Measurements from ENCODE around the gene UBQLN1. TPM values are rescaled to one million over a fixed set of nuclear protein-coding genes. Genes with fewer than 3 reads are reported as not detected.

Gene UBQLN1
- total and polyA plus RNA-seq, 9 of the 15 experiments (the other 6 are each of a cell fraction or from before 2014, with no cell fraction given): 7.5 to 120 (median 52.8) TPM

GRCh38 chr9:83708515-83709158 is 879 bp upstream of the UBQLN1 start (continued):
- TF ChIP-seq NONO (IDR thresholded peaks at IDR 0.05; ENCODE audit: low read depth in 2 of 2, low read length in 1 of 2): no peak
- TF ChIP-seq PBX2 (CRISPR knock-in tag; IDR thresholded peaks at IDR 0.05; ENCODE audit: low read depth): no peak
- TF ChIP-seq PBX2 (tag; conservative IDR thresholded peaks at IDR 0.05; ENCODE audit: low read depth): peak; percentile 68; the same call in 1 of the 2 replicates
- TF ChIP-seq TBP (optimal IDR thresholded peaks at IDR 0.05; ENCODE audit: low read depth, low read length): peak; percentile 63
- TF ChIP-seq ZNF12 (CRISPR knock-in tag; IDR thresholded peaks at IDR 0.05): 0 out of 2 replicates have a peak, but pooled peaks have one; percentile 9
- TF ChIP-seq NKRF (IDR thresholded peaks at IDR 0.05; ENCODE audit: borderline replicate concordance): 0 out of 2 replicates have a peak, but pooled peaks have one; percentile 4
- 0 out of 2 replicates have a peak, but pooled peaks have one; percentile 16 for TF ChIP-seq IRF9 (tag; IDR thresholded peaks at IDR 0.05)
- 0 out of 4 replicates have a peak, but pooled peaks of 1 of the 2 experiments have one; percentile 2 for TF ChIP-seq UBTF (IDR thresholded peaks at IDR 0.05; ENCODE audit: borderline replicate concordance in 1 of 2, low read depth in 2 of 2, low read length in 2 of 2)
- peak; percentile 73 to 83 for TF ChIP-seq FOXA3 (CRISPR knock-in tag; conservative IDR thresholded peaks at IDR 0.05 in 1 of 2, IDR thresholded peaks at IDR 0.05 in 1 of 2)
- peak; percentile 87 for TF ChIP-seq CEBPG (CRISPR knock-in tag; IDR thresholded peaks at IDR 0.05)
- peak; percentile 91 to 95 for TF ChIP-seq CEBPG (tag; conservative IDR thresholded peaks at IDR 0.05 in 1 of 2, IDR thresholded peaks at IDR 0.05 in 1 of 2)
- peak; percentile 74 for TF ChIP-seq PKNOX1 (IDR thresholded peaks at IDR 0.05)
- peak; percentile 34 to 52 (median 51) for TF ChIP-seq CTCF (IDR thresholded peaks at IDR 0.05 in 2 of 3, conservative IDR thresholded peaks at IDR 0.05 in 1 of 3; ENCODE audit: insufficient read depth in 2 of 3, low read depth in 1 of 3, low read length in 3 of 3)
- 0 out of 2 replicates have a peak, but pooled peaks have one; percentile 79 for TF ChIP-seq FOXK1 (CRISPR knock-in tag; IDR thresholded peaks at IDR 0.05; ENCODE audit: borderline replicate concordance)

Data from K562 (cell line).